Fibroblast of lung (primary cell): ENCODE data around the gene TLL2. TPM values are rescaled to one million over a fixed set of nuclear protein-coding genes. Genes with fewer than 3 reads are reported as not detected.

Experiments
- DNase-seq, 2 donors: peaks; one replicate each; pipeline versions ENCODE4 v3.0.0 to v3.0.0-alpha.2; 2010; ENCODE audit warnings: low read depth in 2 of 2
- H2AFZ ChIP-seq: 2 replicates; pipeline ENCODE4 v1.5.1; 2012; ENCODE audit warnings: low read length, control low read depth, inconsistent platforms
- H3K27ac ChIP-seq: 2 replicates; pipeline ENCODE4 v1.5.1; 2011; ENCODE audit warnings: low read length, control low read depth; ENCODE audit not compliant: insufficient read depth
- H3K27me3 ChIP-seq: 2 replicates; pipeline ENCODE4 v1.5.1; 2011; ENCODE audit warnings: mild to moderate bottlenecking, low read length; ENCODE audit not compliant: control insufficient read depth, insufficient read depth
- H3K36me3 ChIP-seq: 2 replicates; pipeline ENCODE4 v1.5.1; 2011; ENCODE audit warnings: low read length; ENCODE audit not compliant: control insufficient read depth, insufficient read depth
- H3K4me1 ChIP-seq: 2 replicates; pipeline ENCODE4 v1.5.1; 2011; ENCODE audit warnings: low read length; ENCODE audit not compliant: control insufficient read depth, insufficient read depth; ENCODE audit errors: extremely low read depth
- H3K4me2 ChIP-seq: 2 replicates; pipeline ENCODE4 v1.5.1; 2011; ENCODE audit warnings: low read length, control low read depth; ENCODE audit not compliant: insufficient read depth; ENCODE audit errors: extremely low read depth
- H3K4me3 ChIP-seq, 4 experiments: fragments of 200-600 bp in 1 of 4; sonication (generic) in 1 of 4; replicated peaks in 1 of 4; 2 replicates each; pipeline ENCODE4 v1.5.1; 2011 to 2016; ENCODE audit warnings: low read length in 4 of 4, low read depth in 3 of 4, mild to moderate bottlenecking in 3 of 4, control low read depth in 2 of 4, inconsistent platforms in 1 of 4, mixed read lengths in 1 of 4; ENCODE audit not compliant: insufficient read depth in 1 of 4; ENCODE audit errors: control extremely low read depth in 1 of 4
- H3K79me2 ChIP-seq: 2 replicates; pipeline ENCODE4 v1.5.1; 2012; ENCODE audit warnings: mild to moderate bottlenecking, low read length, inconsistent platforms; ENCODE audit not compliant: control insufficient read depth, insufficient read depth
- H3K9ac ChIP-seq: 2 replicates; pipeline ENCODE4 v1.5.1; 2011; ENCODE audit warnings: mild to moderate bottlenecking, low read length, control low read depth; ENCODE audit not compliant: insufficient read depth
- H3K9me3 ChIP-seq: 2 replicates; pipeline ENCODE4 v1.5.1; 2012; ENCODE audit warnings: low read depth, low read length; ENCODE audit not compliant: control insufficient read depth, insufficient read depth
- H4K20me1 ChIP-seq: 2 replicates; pipeline ENCODE4 v1.5.1; 2011; ENCODE audit warnings: low read length; ENCODE audit not compliant: control insufficient read depth, insufficient read depth; ENCODE audit errors: extremely low read depth
- CTCF ChIP-seq, 2 donors: IDR thresholded peaks in 1 of 2; conservative IDR thresholded peaks in 1 of 2; 1 replicate in 1 of 2; 2 replicates in 1 of 2; pipeline ENCODE4 v1.5.1; 2011 to 2012; ENCODE audit warnings: low read length in 2 of 2, control low read depth in 1 of 2, inconsistent platforms in 1 of 2, low read depth in 1 of 2, mild to moderate bottlenecking in 1 of 2
- EZH2 ChIP-seq: IDR thresholded peaks from 2 replicates; pipeline ENCODE4 v1.5.1; 2012; ENCODE audit warnings: low read length, control low read depth, mild to moderate bottlenecking; ENCODE audit errors: missing control alignments
- polyA plus RNA-seq, 2 donors: library from polyadenylated mRNA; depleted of rRNA in 1 of 2; stranded (reverse) in 1 of 2; unstranded in 1 of 2; fragments of >200 nt; gene quantifications; 2 replicates each; pipeline ENCODE4 v1.2.1, GENCODE V29; 2011 to 2012; ENCODE audit warnings: missing spikeins in 1 of 2
- total RNA-seq: library from RNA; depleted of rRNA; stranded (reverse); fragments of >200 nt; gene quantifications from 2 replicates; pipeline ENCODE4 v1.2.1, GENCODE V29; 2014

TLL2 gene
- total and polyA plus RNA-seq, 2 donors (not counting 1 experiment from before 2014, with no cell fraction given) = 0.05 to 0.17 TPM

GRCh38 chr10:96410296-96410695 is 103.4 kb downstream of the TLL2 start:
- Histone ChIP-seq H3K4me1 (no peaks in the 10 kb centered on the region), H3K4me2 (no peak overlapping the region), H3K9ac (no peak overlapping the region), H3K4me3 (no peak overlapping the region), H3K9me3 (no peaks in the 10 kb centered on the region), H2AFZ (no peak overlapping the region), H4K20me1 (no peaks in the 10 kb centered on the region), H3K27me3 (peaks cover 3% of the 10 kb centered on the region), H3K79me2 (no peaks in the 10 kb centered on the region), H3K27ac (no peak overlapping the region), H3K36me3 (no peaks in the 10 kb centered on the region)
- no peak for DNase-seq
- TF ChIP-seq EZH2 (no peak), CTCF (conservative IDR thresholded peaks at IDR 0.05 in 1 of 2, IDR thresholded peaks at IDR 0.05 in 1 of 2; ENCODE audit: low read depth in 1 of 2, low read length in 2 of 2) (no peak)

GRCh38 chr10:96408201-96408600 is 105.5 kb downstream of the TLL2 start:
- Histone ChIP-seq H3K27ac (no peak overlapping the region), H3K9me3 (no peaks in the 10 kb centered on the region), H3K9ac (no peak overlapping the region), H3K27me3 (peaks cover 3% of the 10 kb centered on the region), H3K4me1 (no peaks in the 10 kb centered on the region), H3K4me3 (no peak overlapping the region), H3K4me2 (no peak overlapping the region), H3K79me2 (no peaks in the 10 kb centered on the region), H3K36me3 (no peaks in the 10 kb centered on the region), H4K20me1 (no peaks in the 10 kb centered on the region), H2AFZ (no peak overlapping the region)
- no peak for DNase-seq
- TF ChIP-seq EZH2 = no peak
- no peak for TF ChIP-seq CTCF (conservative IDR thresholded peaks at IDR 0.05 in 1 of 2, IDR thresholded peaks at IDR 0.05 in 1 of 2; ENCODE audit: low read depth in 1 of 2, low read length in 2 of 2)

DNA sequence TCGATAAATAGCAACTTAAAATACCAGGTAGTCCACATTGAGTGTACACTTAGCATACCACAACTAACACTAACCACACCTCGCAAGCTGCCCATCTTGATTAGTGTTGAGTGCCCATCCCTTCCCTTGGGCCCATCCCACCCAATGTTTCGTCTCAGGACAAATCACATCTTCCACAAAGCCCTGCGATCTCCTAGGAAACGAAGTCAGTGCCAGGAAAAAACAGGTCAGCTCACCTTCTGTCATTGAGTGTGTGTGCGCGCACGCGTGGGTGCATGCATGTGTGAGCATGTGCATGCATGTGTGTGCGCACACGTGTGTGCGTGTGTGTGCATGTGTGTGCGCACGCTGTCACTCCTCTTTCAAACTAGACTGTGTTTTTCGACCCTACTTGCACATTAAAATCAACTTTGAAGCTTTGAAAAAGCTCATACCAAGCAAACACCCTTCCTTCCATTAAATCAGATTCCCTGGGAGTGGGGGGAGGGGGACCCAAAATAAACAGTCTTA is 106.1 kb downstream of the TLL2 start:
- no peak overlapping the region for H2AFZ ChIP-seq
- TF ChIP-seq CTCF (conservative IDR thresholded peaks at IDR 0.05 in 1 of 2, IDR thresholded peaks at IDR 0.05 in 1 of 2; ENCODE audit: low read depth in 1 of 2, low read length in 2 of 2) (no peak), EZH2 (no peak)

More for the DNA sequence above, 106.1 kb downstream of the TLL2 start:
- no peak overlapping the region for H3K4me3 ChIP-seq
- H3K27me3 ChIP-seq = peaks cover 3% of the 10 kb centered on the region
- no peaks in the 10 kb centered on the region for H3K9me3 ChIP-seq
- H3K9ac ChIP-seq = no peak overlapping the region
- no peaks in the 10 kb centered on the region for H3K4me1 ChIP-seq
- no peaks in the 10 kb centered on the region for H3K36me3 ChIP-seq
- H4K20me1 ChIP-seq = no peaks in the 10 kb centered on the region
- no peak overlapping the region for H3K4me2 ChIP-seq
- DNase-seq = no peak
- no peaks in the 10 kb centered on the region for H3K79me2 ChIP-seq
- H3K27ac ChIP-seq = no peak overlapping the region
